CD14-positive monocyte (primary cell): ENCODE measurements around the gene MFRP. TPM values are rescaled to one million over a fixed set of nuclear protein-coding genes. Genes with fewer than 3 reads are reported as not detected.

Source experiments
- DNase-seq, 3 donors: peaks; one replicate each; pipeline ENCODE4 v3.0.0-alpha.2; 2011 to 2022
- H2AFZ ChIP-seq: 2 replicates; pipeline ENCODE4 v1.6.0; 2012; ENCODE audit warnings: mild to moderate bottlenecking, low read depth, low read length, inconsistent platforms; ENCODE audit not compliant: insufficient read depth, poor library complexity, severe bottlenecking
- H3K27ac ChIP-seq, 2 donors: 1 replicate in 1 of 2; 2 replicates in 1 of 2; pipeline ENCODE4 v1.5.1; 2012 to 2013; ENCODE audit warnings: low read length in 2 of 2, control low read depth in 1 of 2, inconsistent platforms in 1 of 2, low read depth in 1 of 2, mild to moderate bottlenecking in 1 of 2
- H3K27me3 ChIP-seq, 2 donors: one replicate each; pipeline versions ENCODE4 v1.6.0 to v1.6.1; 2011 to 2013; ENCODE audit warnings: low read length in 2 of 2; ENCODE audit not compliant: control insufficient read depth in 2 of 2, insufficient read depth in 2 of 2
- H3K36me3 ChIP-seq, 2 donors: replicated peaks in 1 of 2; 1 replicate in 1 of 2; 2 replicates in 1 of 2; pipeline versions ENCODE4 v1.5.1 to v1.6.1; 2012 to 2013; ENCODE audit warnings: low read length in 2 of 2, control low read depth in 1 of 2, inconsistent platforms in 1 of 2, mild to moderate bottlenecking in 1 of 2; ENCODE audit not compliant: insufficient read depth in 2 of 2, control insufficient read depth in 1 of 2
- H3K4me1 ChIP-seq, 2 donors: 1 replicate in 1 of 2; 2 replicates in 1 of 2; pipeline versions ENCODE4 v1.5.1 to v1.6.1; 2012 to 2013; ENCODE audit warnings: low read length in 2 of 2, control low read depth in 1 of 2, inconsistent platforms in 1 of 2, mild to moderate bottlenecking in 1 of 2, moderate library complexity in 1 of 2; ENCODE audit not compliant: insufficient read depth in 2 of 2, control insufficient read depth in 1 of 2
- H3K4me2 ChIP-seq: replicated peaks from 2 replicates; pipeline ENCODE3; 2012; ENCODE audit warnings: low read length, moderate library complexity, mild to moderate bottlenecking; ENCODE audit not compliant: poor library complexity, severe bottlenecking; ENCODE audit errors: extremely low read depth
- H3K4me3 ChIP-seq, 3 experiments: fragments of 200-600 bp in 1 of 3; sonication (generic) in 1 of 3; replicated peaks in 1 of 3; 1 replicate in 2 of 3; 2 replicates in 1 of 3; pipeline ENCODE4 v1.5.1; 2011 to 2013; ENCODE audit warnings: low read length in 3 of 3, mild to moderate bottlenecking in 3 of 3, control low read depth in 2 of 3, low read depth in 2 of 3, inconsistent platforms in 1 of 3, moderate library complexity in 1 of 3
- H3K79me2 ChIP-seq: 2 replicates; pipeline ENCODE4 v1.6.0; 2012; ENCODE audit warnings: mild to moderate bottlenecking, control low read depth, inconsistent platforms, low read length, moderate library complexity; ENCODE audit not compliant: insufficient read depth
- H3K9ac ChIP-seq: 2 replicates; pipeline ENCODE4 v1.6.0; 2017; ENCODE audit warnings: low read length, mild to moderate bottlenecking; ENCODE audit not compliant: insufficient read depth, poor library complexity, severe bottlenecking
- H3K9me3 ChIP-seq, 2 donors: replicated peaks in 1 of 2; 1 replicate in 1 of 2; 2 replicates in 1 of 2; pipeline versions ENCODE4 v1.5.1 to v1.6.1; 2012 to 2013; ENCODE audit warnings: low read length in 2 of 2, control low read depth in 1 of 2; ENCODE audit not compliant: control insufficient read depth in 1 of 2, insufficient read depth in 1 of 2
- H4K20me1 ChIP-seq: 2 replicates; pipeline ENCODE4 v1.6.0; 2012; ENCODE audit warnings: mild to moderate bottlenecking, low read length, control low read depth, moderate library complexity; ENCODE audit not compliant: insufficient read depth
- H3K27ac Mint-ChIP-seq, 7 donors: one replicate each; pipeline ENCODE4 v1.8.0; 2020; ENCODE audit warnings: mild to moderate bottlenecking in 7 of 7, mixed read lengths in 7 of 7, moderate library complexity in 6 of 7, inconsistent platforms in 2 of 7
- H3K27me3 Mint-ChIP-seq, 3 donors: one replicate each; pipeline ENCODE4 v1.8.0; 2021 to 2022; ENCODE audit warnings: low read depth in 3 of 3, mild to moderate bottlenecking in 3 of 3, mixed read lengths in 3 of 3, moderate library complexity in 3 of 3, inconsistent platforms in 1 of 3
- H3K36me3 Mint-ChIP-seq, 2 donors: one replicate each; pipeline ENCODE4 v1.8.0; 2020; ENCODE audit warnings: mixed read lengths in 2 of 2, inconsistent platforms in 1 of 2, mild to moderate bottlenecking in 1 of 2
- H3K4me1 Mint-ChIP-seq: one replicate; pipeline ENCODE4 v1.8.0; 2020; ENCODE audit warnings: mild to moderate bottlenecking, mixed read lengths
- H3K4me3 Mint-ChIP-seq, 2 donors: one replicate each; pipeline ENCODE4 v1.8.0; 2020; ENCODE audit warnings: mild to moderate bottlenecking in 2 of 2, mixed read lengths in 2 of 2, moderate library complexity in 1 of 2
- H3K9me3 Mint-ChIP-seq, 7 donors: one replicate each; pipeline ENCODE4 v1.8.0; 2020 to 2022; ENCODE audit warnings: mixed read lengths in 7 of 7, mild to moderate bottlenecking in 6 of 7, moderate library complexity in 6 of 7, inconsistent platforms in 2 of 7
- CTCF ChIP-seq: fragments of 200-600 bp; IDR thresholded peaks from one replicate; pipeline ENCODE4 v1.8.0; 2022; ENCODE audit warnings: antibody characterized with exemption, mild to moderate bottlenecking
- WGBS: methylation state at CpG from one replicate; pipeline ENCODE4 v1.1.5; 2013; ENCODE audit warnings: missing lambda C conversion rate; ENCODE audit not compliant: insufficient coverage; 5-methylcytosine and 5-hydroxymethylcytosine counted together
- intact Hi-C, 2 donors: fragments of 100-400 bp; cut with micrococcal nuclease; formaldehyde crosslinking; loops; one replicate each; pipeline versions ENCODE4 v1.15.0 to v1.15.1; 2023
- polyA plus RNA-seq, 3 donors: library from polyadenylated mRNA; depleted of rRNA in 1 of 3; unstranded in 2 of 3; stranded (reverse) in 1 of 3; fragments of 300-500 nt in 2 of 3; fragments of >200 nt in 1 of 3; fragmentation: Illumina TruSeq in 2 of 3; gene quantifications; 1 replicate in 2 of 3; 2 replicates in 1 of 3; pipeline ENCODE4 v1.2.3, GENCODE V29; 2012 to 2021

Gene MFRP
- polyA plus RNA-seq, 3 donors: not detected

GRCh38 chr11:119307974-119308373, 38.5 kb downstream of the MFRP start:
- Histone ChIP-seq H3K4me3 (no peak overlapping the region), H3K4me1 (no peaks in the 10 kb centered on the region), H3K79me2 (no peaks in the 10 kb centered on the region), H2AFZ (no peak overlapping the region), H3K9ac (no peak overlapping the region), H3K27ac (no peak overlapping the region), H4K20me1 (peaks cover 65% of the 10 kb centered on the region), H3K9me3 (no peaks in the 10 kb centered on the region), H3K4me2 (no peak overlapping the region), H3K27me3 (no peaks in the 10 kb centered on the region), H3K36me3 (peaks cover 48 to 66% of the 10 kb centered on the region in 2 donors)
- Mint-ChIP-seq H3K9me3 (no peaks in the 10 kb centered on the region), H3K4me1 (no peaks in the 10 kb centered on the region), H3K27ac (no peak overlapping the region), H3K36me3 (peaks cover 51 to 69% of the 10 kb centered on the region in 2 donors), H3K4me3 (no peak overlapping the region), H3K27me3 (peaks cover 3 to 11% (median 9%) of the 10 kb centered on the region in 3 donors)
- WGBS: 93% methylated on average over 5 of the region's 5 CpGs
- TF ChIP-seq CTCF: no peak
- intact Hi-C loops: no loop called here
- no peak for DNase-seq

GRCh38 chr11:119307219-119307618, 39.3 kb downstream of the MFRP start:
- Histone ChIP-seq H3K9me3 (no peaks in the 10 kb centered on the region), H3K27ac (no peak overlapping the region), H3K79me2 (no peaks in the 10 kb centered on the region), H3K4me3 (no peak overlapping the region), H3K4me2 (no peak overlapping the region), H2AFZ (no peak overlapping the region), H4K20me1 (peaks cover 72% of the 10 kb centered on the region), H3K4me1 (no peaks in the 10 kb centered on the region), H3K36me3 (peaks cover 55 to 74% of the 10 kb centered on the region in 2 donors), H3K27me3 (no peaks in the 10 kb centered on the region), H3K9ac (no peak overlapping the region)
- Mint-ChIP-seq H3K4me3 (no peak overlapping the region), H3K27ac (no peak overlapping the region), H3K27me3 (peaks cover 3 to 8% (median 5%) of the 10 kb centered on the region in 3 donors), H3K4me1 (no peaks in the 10 kb centered on the region), H3K36me3 (peaks cover 59 to 76% of the 10 kb centered on the region in 2 donors), H3K9me3 (no peaks in the 10 kb centered on the region)
- DNase-seq: no peak
- no peak for TF ChIP-seq CTCF
- intact Hi-C loops: no loop called here
- WGBS: no CpG with 5 or more reads among the region's 1 CpG
